SKM-1 treated with dmso at 0.1 percent for 144 hours (cell line): ENCODE results near the gene ZDHHC18.
"Not testable (repeated sequence)": the region's sequence is repeated elsewhere in the genome, so short reads cannot be mapped to it uniquely, and the experiment has no call there.

Source experiments
- DNase-seq: peaks from one replicate; lab custom pipeline; 2025; ENCODE audit not compliant: unreplicated experiment; lab: John Stamatoyannopoulos, UW

ZDHHC18 gene

DNA sequence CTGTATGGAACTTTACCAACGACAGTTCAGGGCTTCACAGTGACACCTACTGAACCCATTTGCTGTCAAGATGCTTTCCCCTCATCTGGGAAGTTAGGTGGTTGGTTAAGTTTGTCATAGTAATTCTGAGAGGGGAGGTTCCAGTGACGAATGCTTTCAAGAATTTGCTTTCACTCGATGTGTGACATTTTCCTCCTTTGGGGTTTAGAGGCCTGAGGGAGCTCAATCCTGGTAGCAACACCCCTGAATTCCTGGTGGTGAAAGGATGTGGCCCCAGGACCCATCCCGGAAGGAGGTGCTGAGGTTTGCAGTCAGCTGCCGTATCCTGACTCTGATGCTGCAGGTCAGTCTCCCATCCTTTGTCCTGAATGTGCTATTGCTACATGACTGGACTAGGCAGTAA, 35.9 kb upstream of the ZDHHC18 start:
- no peak for DNase-seq

DNA sequence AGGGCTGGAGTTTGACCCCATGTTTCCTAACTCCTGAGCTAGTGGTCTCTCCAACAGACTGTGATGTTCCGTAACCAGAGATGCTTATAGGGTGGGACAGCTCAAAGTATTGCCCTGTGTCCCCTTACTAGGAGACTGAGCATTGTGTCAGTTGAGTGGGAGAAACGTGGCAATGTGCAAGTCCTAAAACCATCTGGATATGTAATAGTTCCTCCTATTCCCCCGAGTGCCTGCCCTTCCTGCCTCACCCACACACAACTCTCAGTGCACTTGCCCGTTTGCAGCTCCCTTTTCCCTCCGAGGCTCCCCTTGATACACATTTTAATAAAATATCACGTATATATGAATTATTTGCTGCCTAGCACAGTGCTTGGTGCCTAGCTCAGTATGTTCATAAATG, 35.3 kb upstream of the ZDHHC18 start:
- no peak for DNase-seq

DNA sequence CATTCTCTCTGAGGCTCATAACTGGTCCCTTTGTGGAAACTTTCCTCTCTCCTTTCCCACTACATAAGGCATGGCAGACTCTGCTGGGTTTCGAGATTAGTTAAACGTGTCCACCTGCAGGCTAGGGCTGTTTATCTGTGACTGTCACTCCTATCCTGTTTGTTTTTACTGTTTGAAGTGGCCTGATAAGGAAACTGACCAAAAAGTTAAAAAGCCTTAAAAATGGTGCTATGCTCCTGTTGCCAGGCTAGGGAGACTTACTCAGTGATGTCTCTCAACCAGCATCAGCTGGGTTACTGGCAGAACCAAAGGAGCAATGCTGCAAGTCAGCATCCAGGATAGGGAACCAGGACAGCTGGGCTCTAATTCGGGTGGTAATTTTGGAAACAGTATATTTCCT, 34.9 kb upstream of the ZDHHC18 start:
- no peak for DNase-seq

DNA sequence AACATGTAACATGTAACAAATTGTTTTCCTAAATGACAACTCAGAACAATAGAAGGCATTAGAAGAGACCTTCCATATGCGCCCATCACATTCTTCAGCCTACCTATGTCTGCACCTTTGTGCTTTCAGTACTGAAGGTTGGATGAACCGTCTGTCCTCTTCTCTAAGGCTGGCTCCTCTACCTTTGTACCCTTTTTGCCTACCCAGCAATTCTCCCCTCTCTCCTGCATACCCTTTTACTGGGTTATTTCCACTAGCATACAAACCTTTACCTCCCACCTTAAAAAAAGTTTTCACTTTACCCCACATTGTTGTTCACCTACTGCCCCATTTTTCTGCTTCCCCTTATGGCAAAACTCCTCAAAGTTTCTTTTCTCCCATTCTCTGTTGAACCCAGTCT, 33.6 kb upstream of the ZDHHC18 start:
- no peak for DNase-seq

DNA sequence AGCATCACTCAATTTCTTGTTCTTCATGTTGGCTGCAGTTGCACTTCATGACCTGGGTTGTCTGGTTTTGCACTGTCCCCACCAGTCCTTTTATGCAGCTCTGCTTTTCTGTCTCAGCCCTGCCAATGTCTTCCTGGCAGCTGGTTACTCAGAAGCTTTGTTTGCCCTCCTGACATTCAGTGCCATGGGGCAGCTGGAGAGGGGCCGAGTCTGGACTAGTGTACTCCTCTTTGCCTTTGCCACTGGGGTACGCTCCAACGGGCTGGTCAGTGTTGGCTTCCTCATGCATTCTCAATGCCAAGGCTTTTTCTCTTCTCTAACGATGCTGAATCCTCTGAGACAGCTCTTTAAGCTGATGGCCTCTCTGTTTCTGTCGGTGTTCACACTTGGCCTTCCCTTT, 32.1 kb upstream of the ZDHHC18 start:
- DNase-seq, result no peak

DNA sequence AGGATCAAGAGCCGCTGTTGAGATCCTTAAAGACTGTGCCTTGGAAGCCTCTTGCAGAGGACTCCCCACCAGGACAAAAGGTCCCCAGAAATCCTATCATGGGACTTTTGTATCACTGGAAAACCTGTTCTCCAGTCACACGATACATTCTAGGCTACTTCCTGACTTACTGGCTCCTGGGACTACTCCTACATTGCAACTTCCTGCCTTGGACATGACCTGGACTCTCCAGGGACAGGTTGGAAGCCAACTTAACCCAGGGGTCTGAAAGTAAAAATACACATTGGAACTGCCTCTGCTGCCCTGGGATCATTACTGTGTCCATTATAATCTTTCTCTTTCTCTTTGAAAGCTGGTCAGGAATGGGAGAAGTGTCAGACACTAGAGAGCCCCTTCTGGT, 28.9 kb upstream of the ZDHHC18 start:
- no peak for DNase-seq

DNA sequence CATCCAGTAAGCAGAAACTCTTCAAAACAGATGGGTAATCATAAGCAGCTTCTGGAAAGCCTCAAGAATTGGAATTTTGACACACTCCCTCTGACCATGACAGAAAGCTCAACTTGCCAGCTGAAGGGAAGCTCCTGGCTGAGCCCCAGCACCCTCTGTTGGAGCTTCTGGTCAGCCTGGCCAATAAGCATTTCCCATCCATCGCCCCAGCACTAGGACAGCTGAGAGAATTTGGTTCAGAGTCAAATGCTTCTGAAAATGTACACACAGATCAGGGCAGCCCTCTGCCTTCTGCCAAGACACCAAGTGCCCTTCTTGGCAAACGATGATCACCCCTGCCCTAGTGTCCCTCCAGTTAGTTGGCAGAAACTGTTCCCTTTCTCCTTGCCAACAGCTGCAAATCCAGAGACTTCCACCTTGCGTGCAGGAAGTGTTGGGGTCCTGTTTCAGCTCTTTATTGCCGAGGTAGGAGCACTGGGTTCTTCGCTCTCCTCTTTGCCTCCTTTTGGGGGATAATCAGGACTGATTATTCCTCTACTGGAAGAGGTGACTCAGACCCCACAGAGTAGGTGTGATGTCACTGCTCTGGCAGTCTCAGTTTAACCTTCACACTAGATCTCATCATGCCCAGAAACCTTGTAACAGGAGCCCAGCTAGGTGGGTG, 26.9 kb upstream of the ZDHHC18 start:
- no peak for DNase-seq

DNA sequence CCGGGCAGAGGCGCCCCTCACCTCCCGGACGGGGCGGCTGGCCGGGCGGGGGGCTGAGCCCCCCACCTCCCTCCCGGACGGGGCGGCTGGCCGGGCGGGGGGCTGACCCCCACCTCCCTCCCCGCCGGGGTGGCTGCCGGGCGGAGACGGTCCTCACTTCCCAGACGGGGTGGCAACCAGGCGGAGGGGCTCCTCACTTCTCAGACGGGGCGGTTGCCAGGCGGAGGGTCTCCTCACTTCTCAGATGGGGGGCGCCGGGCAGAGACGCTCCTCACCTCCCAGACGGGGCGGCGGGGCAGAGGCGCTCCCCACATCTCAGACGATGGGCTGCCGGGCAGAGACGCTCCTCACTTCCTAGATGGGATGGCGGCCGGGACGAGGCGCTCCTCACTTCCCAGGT, 22.6 kb upstream of the ZDHHC18 start:
- DNase-seq, result not testable (repeated sequence)

DNA sequence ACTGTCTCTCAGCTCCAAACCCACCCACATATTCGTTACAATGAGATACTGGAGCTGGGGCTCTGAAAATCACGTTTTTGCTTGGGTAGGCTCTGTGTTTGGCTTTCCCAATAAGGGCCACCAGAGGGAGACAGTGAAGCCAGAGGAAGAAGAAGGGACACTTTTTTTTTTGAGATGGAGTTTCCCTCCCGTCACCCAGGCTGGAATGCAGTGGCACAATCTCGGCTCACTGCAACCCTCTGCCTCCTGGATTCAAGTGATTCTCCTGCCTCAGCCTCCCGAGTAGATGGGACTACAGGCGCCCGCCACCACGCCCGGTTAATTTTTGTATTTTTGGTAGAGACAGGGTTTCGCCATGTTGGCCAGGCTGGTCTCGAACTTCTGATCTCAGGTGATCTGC, 16.4 kb upstream of the ZDHHC18 start:
- DNase-seq, result peak; percentile 59

DNA sequence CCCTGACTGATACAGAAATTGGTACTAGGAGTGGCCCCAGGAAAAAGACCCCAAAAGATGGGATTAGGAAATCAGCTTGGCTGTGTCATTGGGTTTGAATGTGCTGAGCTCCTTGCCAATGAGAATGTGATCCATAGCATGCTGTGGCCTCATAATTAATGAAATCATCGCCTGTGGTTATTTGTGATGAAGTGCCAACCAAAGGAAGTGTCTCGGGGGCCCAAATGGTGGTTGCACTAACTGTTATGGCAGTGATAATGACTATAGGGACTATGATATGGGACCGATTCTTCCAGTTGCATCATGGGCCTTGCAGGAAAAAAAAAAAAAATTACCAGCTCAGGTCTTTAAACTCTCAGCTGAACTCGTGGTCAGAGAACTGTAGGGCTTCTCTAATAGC, 15.4 kb upstream of the ZDHHC18 start:
- DNase-seq, result no peak

DNA sequence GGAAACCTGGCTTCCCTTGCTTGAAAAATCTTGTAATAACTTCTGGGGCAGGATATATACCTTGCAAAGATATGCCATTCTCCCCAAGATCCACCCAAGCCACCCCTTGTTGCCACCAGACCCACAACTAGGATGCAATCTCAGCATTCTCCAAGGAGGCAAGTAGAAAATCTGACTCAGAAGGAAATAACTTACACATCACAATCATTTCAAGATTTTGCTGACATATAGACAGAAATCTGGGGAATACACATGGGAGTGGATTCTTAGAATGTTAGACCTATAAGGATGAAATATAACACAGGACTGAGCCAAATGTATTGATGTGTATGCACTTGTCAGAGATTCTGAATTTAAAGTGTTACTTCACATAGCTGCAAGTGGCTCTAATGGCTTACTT, 14.8 kb upstream of the ZDHHC18 start:
- no peak for DNase-seq

DNA sequence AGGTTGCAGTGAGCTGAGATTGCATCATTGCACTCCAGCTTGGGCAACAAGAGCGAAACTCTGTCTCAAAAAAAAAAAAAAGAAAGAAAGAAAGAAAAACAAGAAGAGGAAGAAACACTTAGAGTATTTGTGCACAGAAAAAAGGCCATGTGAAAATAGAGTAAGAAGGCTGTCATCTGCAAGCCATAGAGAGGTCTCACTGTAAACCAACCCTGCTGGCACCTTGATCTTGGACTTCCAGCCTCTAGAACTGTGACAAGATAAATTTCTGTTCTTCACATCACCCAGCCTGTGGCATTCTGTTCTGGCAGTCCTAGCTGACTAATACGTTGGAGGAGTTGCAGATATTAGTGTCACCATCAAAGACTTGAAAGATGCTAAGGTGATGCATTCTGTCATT, 12.1 kb upstream of the ZDHHC18 start:
- DNase-seq, result no peak

DNA sequence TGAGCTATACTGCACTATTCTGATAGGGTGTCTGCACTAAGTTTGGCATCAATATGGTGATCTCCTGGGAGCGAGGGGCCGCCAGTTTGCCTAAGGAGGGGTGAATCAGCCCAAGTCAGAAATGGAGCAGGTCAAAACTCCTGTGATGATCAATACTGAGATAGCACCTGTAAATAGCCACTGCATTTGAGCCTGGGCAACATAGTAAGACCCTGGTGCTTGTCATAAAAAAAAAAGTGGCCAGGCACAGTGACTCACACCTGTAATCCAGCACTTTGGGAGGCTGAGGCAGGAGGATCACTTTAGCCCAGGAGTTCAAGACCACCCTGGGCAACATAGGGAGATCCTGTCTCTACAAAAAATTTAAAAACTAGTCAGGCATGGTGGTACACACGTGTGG, 11.6 kb upstream of the ZDHHC18 start:
- no peak for DNase-seq

DNA sequence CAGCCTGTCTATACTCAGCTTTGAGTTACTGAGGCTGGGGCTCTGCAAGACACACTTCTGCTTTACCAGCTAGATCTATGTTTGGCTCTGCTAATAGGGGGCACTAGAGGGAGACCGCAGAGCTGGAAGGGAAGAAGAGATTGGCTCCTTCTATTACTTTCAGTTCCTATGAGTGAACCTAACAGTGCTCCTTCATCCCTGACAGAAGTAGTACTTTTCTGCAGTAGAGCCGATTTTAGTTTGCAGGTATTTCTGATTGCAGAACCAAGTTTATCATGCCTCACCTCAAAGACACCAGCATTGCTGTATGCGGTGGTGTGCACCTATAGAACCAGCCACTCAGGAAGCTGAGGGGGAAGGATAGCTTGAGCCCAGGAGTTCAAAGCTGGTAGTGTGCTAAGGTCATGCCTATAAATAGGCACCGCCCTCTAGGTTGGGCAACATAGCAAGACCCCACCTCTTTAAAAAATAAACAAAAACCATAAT, 5.7 kb upstream of the ZDHHC18 start:
- peak; percentile 91 for DNase-seq

DNA sequence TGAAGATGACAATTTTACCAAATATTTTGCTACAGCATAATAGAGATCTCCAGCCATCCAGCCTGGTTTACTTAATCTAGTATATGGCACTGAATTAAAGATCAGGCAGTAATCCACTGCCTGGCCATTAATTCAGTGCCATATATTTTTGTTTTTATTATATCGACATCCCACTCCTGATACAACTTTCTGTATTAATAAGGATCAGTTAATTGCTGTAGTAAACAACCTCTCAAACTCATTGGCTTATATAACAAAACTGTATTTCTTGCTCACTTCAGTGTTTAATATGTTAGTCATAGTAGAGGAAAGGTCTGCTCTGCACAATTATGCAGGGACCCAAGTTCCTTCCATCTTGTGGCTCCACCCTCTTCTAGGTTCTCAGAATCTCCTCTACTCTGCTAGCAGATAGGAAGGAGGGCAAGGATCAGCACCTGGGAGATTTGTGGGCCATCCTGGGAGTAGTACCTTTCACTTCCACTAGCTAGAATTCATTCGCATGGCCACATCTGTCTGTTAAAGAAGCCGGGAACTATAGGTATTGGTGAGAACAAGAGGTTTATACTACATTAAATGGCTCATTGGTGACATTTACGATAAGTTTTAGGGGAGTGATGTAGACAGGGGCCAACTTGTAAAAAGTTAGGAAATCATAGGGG, 3.6 kb upstream of the ZDHHC18 start:
- no peak for DNase-seq

DNA sequence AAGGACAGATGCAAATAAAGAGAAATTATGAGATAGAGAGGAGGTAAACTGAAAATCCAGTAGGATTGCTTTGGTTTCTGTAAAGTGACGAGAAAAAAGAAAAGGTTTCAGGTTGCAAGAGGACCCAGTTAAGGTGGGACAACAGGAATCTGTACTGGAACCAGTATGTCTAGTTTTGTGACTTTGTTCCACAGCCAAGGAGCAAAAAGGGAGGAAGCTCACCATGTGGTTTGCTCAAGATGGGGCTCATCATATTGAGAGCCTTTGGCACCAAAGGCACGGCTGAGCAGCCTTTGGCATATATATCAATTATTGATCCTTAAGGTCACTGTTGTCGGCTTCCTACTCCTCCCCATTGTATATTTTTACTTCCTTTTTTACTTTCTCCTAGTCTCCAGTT, 1.8 kb upstream of the ZDHHC18 start:
- no peak for DNase-seq

DNA sequence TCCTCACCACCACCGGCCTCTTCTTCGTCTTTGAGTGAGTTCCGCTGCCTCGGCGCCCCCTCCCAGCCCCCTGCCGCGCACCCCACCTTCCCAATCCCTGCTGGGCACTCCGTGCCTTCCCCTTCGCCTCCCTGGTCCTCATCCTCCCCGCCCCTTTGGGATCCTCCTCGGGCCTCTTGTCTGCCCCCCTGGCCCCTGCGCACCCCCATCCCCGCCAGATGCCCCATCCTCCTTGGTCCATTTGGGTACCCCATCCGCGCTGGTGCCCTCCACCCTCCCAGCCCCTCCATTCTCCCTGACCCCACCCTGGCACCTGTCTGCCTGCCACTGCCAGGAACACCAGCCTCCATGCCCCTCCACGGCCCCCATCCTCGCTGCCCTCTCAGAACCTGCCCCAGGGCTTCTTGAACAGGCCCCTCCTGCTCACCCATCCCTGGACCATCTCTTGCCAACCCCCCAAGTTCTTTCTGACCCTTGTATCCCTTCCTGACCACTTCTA, 667 bp downstream of the ZDHHC18 start:
- no peak for DNase-seq

DNA sequence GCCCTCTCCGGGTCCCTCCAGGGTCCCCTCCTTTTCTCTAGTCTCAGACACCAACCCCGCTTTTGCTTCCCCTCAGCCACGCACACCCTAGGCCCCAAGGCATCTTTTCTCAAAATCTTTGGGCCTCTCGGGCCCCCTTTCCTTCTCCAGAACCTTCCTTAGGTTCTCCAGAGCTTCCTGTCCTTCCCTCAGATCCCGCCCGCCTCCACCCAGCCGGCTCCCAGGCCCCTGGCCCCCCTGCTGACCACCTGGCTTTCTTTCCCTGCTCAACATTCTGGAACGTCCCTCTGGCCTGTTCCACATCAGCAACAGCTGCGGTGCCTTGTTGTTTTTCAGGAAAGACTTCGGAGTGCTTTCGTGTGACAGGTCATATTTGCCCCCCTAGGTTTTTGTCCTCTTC, 1.2 kb downstream of the ZDHHC18 start:
- no peak for DNase-seq

DNA sequence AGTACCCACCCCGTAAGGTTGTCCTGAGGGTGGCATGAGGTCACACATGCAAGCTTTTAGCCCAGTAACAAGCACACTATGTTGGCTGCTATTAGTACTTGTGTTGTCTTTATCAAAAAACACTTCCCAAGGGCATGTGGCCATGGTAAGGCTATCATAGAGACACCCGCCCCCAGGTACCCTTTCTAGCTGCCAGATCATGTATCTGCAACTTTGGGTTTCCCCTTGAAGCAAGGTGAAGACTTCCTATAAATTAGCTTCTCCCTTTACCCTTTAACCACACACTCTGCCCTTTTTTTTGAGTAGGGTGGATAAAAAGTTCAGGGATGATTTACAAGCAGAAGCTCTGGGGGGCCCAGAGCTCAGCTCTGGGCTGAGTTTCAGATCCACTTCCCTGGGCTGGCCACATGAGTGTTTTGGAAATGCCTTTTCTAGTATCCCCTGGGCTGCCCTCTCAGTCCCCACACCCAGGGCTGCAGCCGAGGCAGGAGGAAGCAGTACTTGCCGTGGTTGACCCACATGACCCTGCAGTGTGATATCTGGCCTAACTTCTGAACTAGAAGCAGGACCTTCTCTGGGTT, 2.0 kb downstream of the ZDHHC18 start:
- DNase-seq, result peak; percentile 62

DNA sequence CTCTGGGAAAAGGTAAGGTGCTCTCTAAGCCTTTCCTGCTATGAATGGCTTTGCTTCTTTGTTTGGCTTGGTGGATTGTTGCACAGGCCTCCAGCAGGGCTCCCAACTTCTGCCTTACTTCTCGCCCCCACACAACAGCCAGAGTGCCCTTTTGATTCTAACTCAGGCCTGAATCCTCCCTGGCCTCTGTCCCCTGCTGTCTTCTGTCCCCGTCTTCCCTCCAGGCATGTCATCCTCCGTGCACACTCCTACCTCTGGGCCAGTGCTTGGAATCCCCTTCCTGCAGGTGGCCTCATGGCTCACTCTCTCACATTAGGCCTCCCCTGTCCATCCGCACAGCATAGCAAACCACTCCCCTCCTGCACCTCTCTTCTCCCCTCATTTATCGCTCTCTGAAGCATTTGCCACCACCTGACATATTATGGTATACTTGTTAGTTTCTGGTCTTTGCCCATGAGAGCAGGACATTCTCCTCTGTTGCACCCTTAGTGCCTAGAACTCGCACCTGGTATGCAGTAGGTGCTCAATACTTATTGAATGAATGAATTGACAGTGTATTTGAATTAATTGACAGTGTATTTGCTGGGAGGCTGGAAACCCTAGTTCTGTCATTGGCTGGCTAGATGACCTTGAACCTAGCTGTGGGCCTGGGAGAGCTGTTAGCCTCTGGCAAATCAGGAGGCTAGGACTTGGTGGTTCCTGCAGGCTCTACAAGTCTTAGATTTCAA, 2.9 kb downstream of the ZDHHC18 start:
- DNase-seq, result no peak

DNA sequence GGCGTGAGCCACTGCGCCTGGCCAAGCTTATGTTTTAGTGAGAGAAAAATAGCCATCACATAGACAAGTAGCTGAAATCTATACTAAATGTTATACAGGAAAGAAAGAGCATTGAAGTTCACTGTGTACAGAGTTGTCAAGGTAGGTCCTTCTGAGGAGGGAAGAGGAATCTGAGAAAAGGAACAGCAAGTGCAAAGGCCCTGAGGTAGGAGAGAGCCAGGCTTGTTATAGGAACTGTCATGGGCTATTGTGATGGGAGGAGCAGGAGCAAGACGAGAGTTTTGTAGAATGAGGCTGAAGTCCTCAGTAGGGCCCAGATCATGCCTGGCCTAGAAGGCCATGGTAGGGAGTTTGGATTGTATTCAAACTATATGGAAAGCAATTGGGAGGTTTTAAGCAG, 4.6 kb downstream of the ZDHHC18 start:
- DNase-seq, result no peak
